SU-DHL-6 (cell line): ENCODE data around the gene LPIN1.

Experiments
- CTCF ChIP-seq: fragments of 200-600 bp; sonication (generic); IDR thresholded peaks from one replicate; pipeline ENCODE4 v1.5.1; 2017; ENCODE audit warnings: antibody characterized with exemption, mild to moderate bottlenecking, low read length, moderate library complexity; ENCODE audit not compliant: insufficient read depth, poor library complexity, severe bottlenecking
- EZH2phosphoT487 ChIP-seq: fragments of 200-600 bp; sonication (generic), shearing (Covaris generic); conservative IDR thresholded peaks from 2 replicates; pipeline ENCODE4 v1.6.1; 2018; ENCODE audit warnings: mild to moderate bottlenecking, antibody characterized with exemption, low read length, moderate library complexity, mixed read lengths

DNA sequence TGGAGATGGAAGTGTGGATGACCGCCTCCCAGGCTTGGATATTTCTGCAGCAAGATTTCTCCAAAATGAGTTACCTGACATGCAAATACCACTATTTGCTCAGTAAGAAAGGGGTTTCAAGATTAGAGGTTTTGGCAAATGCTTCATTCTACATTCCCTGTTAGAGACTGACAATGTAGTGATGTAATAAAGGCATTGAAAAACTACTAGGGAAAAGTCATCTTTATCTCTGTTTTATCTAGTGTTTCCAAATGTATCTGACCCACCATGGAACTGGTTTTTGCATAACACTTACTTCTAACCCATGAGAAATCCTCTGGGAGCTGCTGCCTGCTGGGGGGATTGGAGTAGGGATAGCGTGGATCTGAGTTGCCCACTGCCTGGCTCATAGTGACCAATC, 43.5 kb upstream of the LPIN1 start:
- no peak for TF ChIP-seq CTCF
- no peak for TF ChIP-seq EZH2phosphoT487
